RWPE2 (cell line): ENCODE results near the gene INSYN2B.
"Not testable (repeated sequence)": the region's sequence is repeated elsewhere in the genome, so short reads cannot be mapped to it uniquely, and the experiment has no call there.

Experiments used
- ATAC-seq: fragments of 200-7000 bp; cut with Tn5 transposase; 3 replicates; pipeline ENCODE4 v1.9.1; 2021; ENCODE audit warnings: low read depth
- DNase-seq: peaks from one replicate; pipeline ENCODE4 v3.0.0-alpha.2; 2020; ENCODE audit warnings: low spot score
- H3K27ac ChIP-seq: fragments of 450-650 bp; 2 replicates; pipeline ENCODE4 v1.5.1; 2017; ENCODE audit warnings: mild to moderate bottlenecking; ENCODE audit not compliant: poor library complexity, severe bottlenecking
- H3K27me3 ChIP-seq: fragments of 250-450 bp; sonication (Bioruptor Pico); 2 replicates; pipeline ENCODE4 v1.5.1; 2021; ENCODE audit warnings: mild to moderate bottlenecking, moderate library complexity; ENCODE audit not compliant: insufficient read depth, poor library complexity, severe bottlenecking
- H3K36me3 ChIP-seq: fragments of 250-450 bp; sonication (Bioruptor Pico); 2 replicates; pipeline ENCODE4 v1.5.1; 2020; ENCODE audit warnings: low read depth, mild to moderate bottlenecking, moderate library complexity
- H3K4me1 ChIP-seq: fragments of 250-450 bp; sonication (Bioruptor Pico); 2 replicates; pipeline ENCODE4 v1.5.1; 2021; ENCODE audit warnings: mild to moderate bottlenecking, moderate library complexity; ENCODE audit not compliant: insufficient read depth, poor library complexity, severe bottlenecking
- H3K4me3 ChIP-seq: fragments of 250-450 bp; sonication (Bioruptor Pico); 2 replicates; pipeline ENCODE4 v1.5.1; 2021; ENCODE audit warnings: mild to moderate bottlenecking, moderate library complexity; ENCODE audit not compliant: severe bottlenecking
- H3K9me3 ChIP-seq: fragments of 250-450 bp; sonication (Bioruptor Pico); 2 replicates; pipeline ENCODE4 v1.5.1; 2021; ENCODE audit warnings: mild to moderate bottlenecking, moderate library complexity; ENCODE audit not compliant: severe bottlenecking
- TF ChIP-seq, protein P1 (sequence below): fragments of 450-650 bp; IDR thresholded peaks from one replicate; pipeline ENCODE4 v1.5.1; 2017; ENCODE audit warnings: mild to moderate bottlenecking, moderate library complexity; ENCODE audit not compliant: poor library complexity, severe bottlenecking

The INSYN2B gene

DNA sequence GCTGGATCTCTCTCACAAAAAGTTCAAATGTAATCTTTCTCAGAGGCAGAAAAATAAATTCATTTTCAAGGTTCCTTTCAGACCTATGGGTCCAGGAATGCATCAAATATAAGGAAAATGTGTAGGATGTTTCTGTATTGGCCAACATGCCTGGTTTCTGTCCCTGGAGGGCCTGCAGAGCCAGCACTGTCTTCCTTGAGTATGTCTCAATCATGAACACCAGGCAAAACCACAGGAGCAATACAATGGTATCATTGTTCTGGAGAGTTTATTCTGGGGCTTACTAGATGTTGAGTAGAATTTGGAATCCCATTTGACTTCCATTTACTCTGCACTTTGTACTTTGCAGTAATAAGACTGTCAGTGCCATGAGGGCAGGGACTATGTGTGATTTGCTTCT, 23.5 kb downstream of the INSYN2B start:
- H3K4me3 ChIP-seq, result no peak overlapping the region
- H3K4me1 ChIP-seq, result peaks cover 14% of the 10 kb centered on the region
- TF ChIP-seq, protein P1, sequence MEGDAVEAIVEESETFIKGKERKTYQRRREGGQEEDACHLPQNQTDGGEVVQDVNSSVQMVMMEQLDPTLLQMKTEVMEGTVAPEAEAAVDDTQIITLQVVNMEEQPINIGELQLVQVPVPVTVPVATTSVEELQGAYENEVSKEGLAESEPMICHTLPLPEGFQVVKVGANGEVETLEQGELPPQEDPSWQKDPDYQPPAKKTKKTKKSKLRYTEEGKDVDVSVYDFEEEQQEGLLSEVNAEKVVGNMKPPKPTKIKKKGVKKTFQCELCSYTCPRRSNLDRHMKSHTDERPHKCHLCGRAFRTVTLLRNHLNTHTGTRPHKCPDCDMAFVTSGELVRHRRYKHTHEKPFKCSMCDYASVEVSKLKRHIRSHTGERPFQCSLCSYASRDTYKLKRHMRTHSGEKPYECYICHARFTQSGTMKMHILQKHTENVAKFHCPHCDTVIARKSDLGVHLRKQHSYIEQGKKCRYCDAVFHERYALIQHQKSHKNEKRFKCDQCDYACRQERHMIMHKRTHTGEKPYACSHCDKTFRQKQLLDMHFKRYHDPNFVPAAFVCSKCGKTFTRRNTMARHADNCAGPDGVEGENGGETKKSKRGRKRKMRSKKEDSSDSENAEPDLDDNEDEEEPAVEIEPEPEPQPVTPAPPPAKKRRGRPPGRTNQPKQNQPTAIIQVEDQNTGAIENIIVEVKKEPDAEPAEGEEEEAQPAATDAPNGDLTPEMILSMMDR, result no peak
- ATAC-seq (peak; percentile 54; the same call in 2 of the 3 replicates), DNase-seq (no peak)
- no peaks in the 10 kb centered on the region for H3K9me3 ChIP-seq
- H3K36me3 ChIP-seq, result no peaks in the 10 kb centered on the region
- no peak overlapping the region for H3K27ac ChIP-seq
- H3K27me3 ChIP-seq, result no peaks in the 10 kb centered on the region

- DNase-seq (no peak), ATAC-seq (no peak)
- no peaks in the 10 kb centered on the region for H3K27me3 ChIP-seq
- no peaks in the 10 kb centered on the region for H3K9me3 ChIP-seq
- H3K27ac ChIP-seq, result no peak overlapping the region
- TF ChIP-seq, protein P1, result no peak
- H3K4me3 ChIP-seq, result no peak overlapping the region
- no peaks in the 10 kb centered on the region for H3K36me3 ChIP-seq
- H3K4me1 ChIP-seq, result peaks cover 13% of the 10 kb centered on the region
Measured at GRCh38 chr5:169956126-169956525, 24.2 kb downstream of the INSYN2B start.

- no peaks in the 10 kb centered on the region for H3K36me3 ChIP-seq
Measured at GRCh38 chr5:169954786-169955185, 25.5 kb downstream of the INSYN2B start.

DNA sequence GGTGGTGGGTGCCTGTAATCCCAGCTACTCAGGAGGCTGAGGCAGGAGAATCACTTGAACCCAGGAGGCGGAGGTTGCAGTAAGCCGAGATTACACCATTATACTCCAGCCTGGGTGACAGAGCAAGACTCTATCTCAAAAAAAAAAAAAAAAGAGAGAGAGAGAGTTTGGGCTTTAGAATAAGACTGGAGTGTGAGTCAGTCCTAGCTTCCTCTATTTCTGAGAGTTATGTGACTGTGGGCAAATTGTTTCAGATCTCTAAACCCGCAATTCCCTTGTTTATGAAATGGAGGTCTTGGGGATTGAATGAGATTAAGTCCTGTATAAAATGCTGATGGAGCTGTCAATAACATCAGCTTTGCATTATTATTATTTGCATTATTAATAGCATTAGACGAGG, 27.1 kb downstream of the INSYN2B start:
- not testable (repeated sequence) for H3K4me3 ChIP-seq, H3K27ac ChIP-seq, H3K4me1 ChIP-seq, H3K27me3 ChIP-seq, DNase-seq, ATAC-seq, H3K36me3 ChIP-seq, H3K9me3 ChIP-seq

More at GRCh38 chr5:169954786-169955185, 25.5 kb downstream of the INSYN2B start:
- no peak overlapping the region for H3K4me3 ChIP-seq
- peaks cover 3% of the 10 kb centered on the region for H3K4me1 ChIP-seq
- no peaks in the 10 kb centered on the region for H3K27me3 ChIP-seq
- no peaks in the 10 kb centered on the region for H3K9me3 ChIP-seq
- ATAC-seq (no peak), DNase-seq (no peak)
- no peak overlapping the region for H3K27ac ChIP-seq
- TF ChIP-seq, protein P1, result no peak

DNA sequence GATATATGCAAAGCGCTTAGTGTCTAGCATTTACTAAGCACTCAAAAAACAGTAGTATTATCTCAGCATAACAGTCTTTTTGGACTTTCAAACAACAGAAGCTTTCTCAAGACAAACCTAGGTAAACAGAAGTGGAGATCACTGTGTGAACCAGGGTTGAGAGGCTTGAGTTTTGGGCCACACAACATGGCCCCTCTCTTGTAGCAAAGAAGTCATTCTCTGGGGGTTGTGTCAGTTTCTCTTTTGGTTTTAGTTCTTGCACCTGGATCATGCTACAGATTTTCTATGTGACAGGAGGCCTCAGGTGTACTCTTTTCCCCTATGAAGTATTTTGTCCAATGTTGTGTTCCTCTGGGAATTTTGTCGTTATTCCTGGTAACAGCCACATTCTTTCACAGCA, 30.0 kb downstream of the INSYN2B start:
- no peak overlapping the region for H3K4me3 ChIP-seq
- no peaks in the 10 kb centered on the region for H3K9me3 ChIP-seq
- ATAC-seq, result no peak
- DNase-seq, result no peak
- no peaks in the 10 kb centered on the region for H3K27me3 ChIP-seq
- H3K36me3 ChIP-seq, result no peaks in the 10 kb centered on the region
- peaks cover 12% of the 10 kb centered on the region for H3K4me1 ChIP-seq
- no peak overlapping the region for H3K27ac ChIP-seq
- TF ChIP-seq, protein P1, result no peak
